Measurements from ENCODE around the gene PROP1. TPM values are rescaled to one million over a fixed set of nuclear protein-coding genes. Genes with fewer than 3 reads are reported as not detected.
"Not testable (repeated sequence)": the region's sequence is repeated elsewhere in the genome, so short reads cannot be mapped to it uniquely, and the experiment has no call there.

Gene PROP1
- not detected in 2 replicates for polyA plus RNA-seq (2013)

GRCh38 chr5:177995691-177996595 lies at the start of gene PROP1:
Gene PROP1, minus strand, starts transcription at chr5:177996242. Its CDS starts 309 bp downstream, at chr5:177995933.
- no peak within 1 kb of the TSS for H3K4ac ChIP-seq (ENCODE audit: low read depth, low read length)
- no peak within 1 kb of the TSS for H3K4me2 ChIP-seq (ENCODE audit: low read length)
- H3K9me3 ChIP-seq (ENCODE audit: insufficient read depth, low read depth, low read length): no peaks in the 10 kb centered on the region
- H3K14ac ChIP-seq (ENCODE audit: low read length): no peak within 1 kb of the TSS
- no peaks in the 10 kb centered on the region for H3K79me1 ChIP-seq (ENCODE audit: low read length)
- no peak within 1 kb of the TSS for H2AK5ac ChIP-seq (ENCODE audit: low read length)
- H2BK120ac ChIP-seq (ENCODE audit: insufficient read depth, low read length, poor library complexity): no peak within 1 kb of the TSS
- no peak within 1 kb of the TSS for H2AFZ ChIP-seq (ENCODE audit: insufficient read depth, low read length, poor library complexity)
- H2BK12ac ChIP-seq (ENCODE audit: low read length): no peak within 1 kb of the TSS
- no peak within 1 kb of the TSS for H3K23ac ChIP-seq (ENCODE audit: low read length)
- no peak within 1 kb of the TSS for H3K4me3 ChIP-seq (ENCODE audit: low read depth, low read length)
- H3K27me3 ChIP-seq (ENCODE audit: insufficient read depth, low read length): no peaks in the 10 kb centered on the region
- H3K18ac ChIP-seq (ENCODE audit: low read length): no peak within 1 kb of the TSS
- WGBS (ENCODE audit: extremely low coverage, insufficient coverage, insufficient read length): no CpG with 5 or more reads among the region's 23 CpGs
- no peaks in the 10 kb centered on the region for H3K79me2 ChIP-seq (ENCODE audit: control insufficient read depth, insufficient read depth, low read length, poor library complexity)
- no peaks in the 10 kb centered on the region for H3K4me1 ChIP-seq (ENCODE audit: control insufficient read depth in 1 of 2, insufficient read depth in 2 of 2, low read length in 2 of 2)
- H4K91ac ChIP-seq (ENCODE audit: low read depth, low read length): no peak within 1 kb of the TSS
- no peak within 1 kb of the TSS for H4K12ac ChIP-seq (ENCODE audit: low read depth, low read length)
- no peak within 1 kb of the TSS for H3K27ac ChIP-seq (ENCODE audit: low read depth, low read length)
- no peak within 1 kb of the TSS for H2BK5ac ChIP-seq (ENCODE audit: low read depth, low read length, poor library complexity)
- H3K36me3 ChIP-seq (ENCODE audit: control insufficient read depth in 1 of 2, insufficient read depth in 2 of 2, low read length in 2 of 2): no peaks in the 10 kb centered on the region
- DNase-seq: no peak
- H3K9ac ChIP-seq (ENCODE audit: low read length): no peak within 1 kb of the TSS
- no peak within 1 kb of the TSS for H4K8ac ChIP-seq (ENCODE audit: low read depth, low read length)

- WGBS (ENCODE audit: extremely low coverage, insufficient coverage, insufficient read length): no CpG with 5 or more reads among the region's 11 CpGs
- not testable (repeated sequence) for H3K4me3 ChIP-seq (ENCODE audit: low read depth, low read length); H3K27me3 ChIP-seq (ENCODE audit: insufficient read depth, low read length)
Observed at GRCh38 chr5:178019379-178020030, 23.5 kb upstream of the PROP1 start.

GRCh38 chr5:178012758-178013157 lies 16.7 kb upstream of the PROP1 start:
- H4K12ac ChIP-seq (ENCODE audit: low read depth, low read length); H3K79me1 ChIP-seq (ENCODE audit: low read length); H2BK120ac ChIP-seq (ENCODE audit: insufficient read depth, low read length, poor library complexity); H3K79me2 ChIP-seq (ENCODE audit: control insufficient read depth, insufficient read depth, low read length, poor library complexity); H3K9ac ChIP-seq (ENCODE audit: low read length); H3K14ac ChIP-seq (ENCODE audit: low read length); H3K4me1 ChIP-seq (ENCODE audit: control insufficient read depth in 1 of 2, insufficient read depth in 2 of 2, low read length in 2 of 2); DNase-seq; H2BK5ac ChIP-seq (ENCODE audit: low read depth, low read length, poor library complexity); H4K91ac ChIP-seq (ENCODE audit: low read depth, low read length); H3K23ac ChIP-seq (ENCODE audit: low read length); H3K4me2 ChIP-seq (ENCODE audit: low read length); H2AFZ ChIP-seq (ENCODE audit: insufficient read depth, low read length, poor library complexity); H2BK12ac ChIP-seq (ENCODE audit: low read length); H2AK5ac ChIP-seq (ENCODE audit: low read length); H4K8ac ChIP-seq (ENCODE audit: low read depth, low read length); H3K9me3 ChIP-seq (ENCODE audit: insufficient read depth, low read depth, low read length); H3K4ac ChIP-seq (ENCODE audit: low read depth, low read length); H3K4me3 ChIP-seq (ENCODE audit: low read depth, low read length); H3K27ac ChIP-seq (ENCODE audit: low read depth, low read length); H3K36me3 ChIP-seq (ENCODE audit: control insufficient read depth in 1 of 2, insufficient read depth in 2 of 2, low read length in 2 of 2); H3K18ac ChIP-seq (ENCODE audit: low read length); H3K27me3 ChIP-seq (ENCODE audit: insufficient read depth, low read length): not testable (repeated sequence)
- no CpG with 5 or more reads among the region's 2 CpGs for WGBS (ENCODE audit: extremely low coverage, insufficient coverage, insufficient read length)

More at GRCh38 chr5:178019379-178020030, 23.5 kb upstream of the PROP1 start:
- DNase-seq; H2BK12ac ChIP-seq (ENCODE audit: low read length); H4K8ac ChIP-seq (ENCODE audit: low read depth, low read length); H3K4me1 ChIP-seq (ENCODE audit: control insufficient read depth in 1 of 2, insufficient read depth in 2 of 2, low read length in 2 of 2); H3K9ac ChIP-seq (ENCODE audit: low read length); H3K14ac ChIP-seq (ENCODE audit: low read length); H4K91ac ChIP-seq (ENCODE audit: low read depth, low read length); H3K79me1 ChIP-seq (ENCODE audit: low read length); H3K27ac ChIP-seq (ENCODE audit: low read depth, low read length); H2BK5ac ChIP-seq (ENCODE audit: low read depth, low read length, poor library complexity); H3K4ac ChIP-seq (ENCODE audit: low read depth, low read length); H2BK120ac ChIP-seq (ENCODE audit: insufficient read depth, low read length, poor library complexity); H3K9me3 ChIP-seq (ENCODE audit: insufficient read depth, low read depth, low read length); H2AK5ac ChIP-seq (ENCODE audit: low read length); H3K36me3 ChIP-seq (ENCODE audit: control insufficient read depth in 1 of 2, insufficient read depth in 2 of 2, low read length in 2 of 2); H4K12ac ChIP-seq (ENCODE audit: low read depth, low read length); H3K18ac ChIP-seq (ENCODE audit: low read length); H2AFZ ChIP-seq (ENCODE audit: insufficient read depth, low read length, poor library complexity); H3K23ac ChIP-seq (ENCODE audit: low read length); H3K4me2 ChIP-seq (ENCODE audit: low read length); H3K79me2 ChIP-seq (ENCODE audit: control insufficient read depth, insufficient read depth, low read length, poor library complexity): not testable (repeated sequence)

GRCh38 chr5:178011816-178012554 lies 15.9 kb upstream of the PROP1 start:
- no CpG with 5 or more reads among the region's 4 CpGs for WGBS (ENCODE audit: extremely low coverage, insufficient coverage, insufficient read length)
- DNase-seq; H4K8ac ChIP-seq (ENCODE audit: low read depth, low read length); H3K4me2 ChIP-seq (ENCODE audit: low read length); H4K12ac ChIP-seq (ENCODE audit: low read depth, low read length); H3K79me2 ChIP-seq (ENCODE audit: control insufficient read depth, insufficient read depth, low read length, poor library complexity); H3K36me3 ChIP-seq (ENCODE audit: control insufficient read depth in 1 of 2, insufficient read depth in 2 of 2, low read length in 2 of 2); H3K23ac ChIP-seq (ENCODE audit: low read length); H3K9me3 ChIP-seq (ENCODE audit: insufficient read depth, low read depth, low read length); H3K27me3 ChIP-seq (ENCODE audit: insufficient read depth, low read length); H2AK5ac ChIP-seq (ENCODE audit: low read length); H3K14ac ChIP-seq (ENCODE audit: low read length); H2BK5ac ChIP-seq (ENCODE audit: low read depth, low read length, poor library complexity); H3K4ac ChIP-seq (ENCODE audit: low read depth, low read length); H3K4me3 ChIP-seq (ENCODE audit: low read depth, low read length); H3K18ac ChIP-seq (ENCODE audit: low read length); H4K91ac ChIP-seq (ENCODE audit: low read depth, low read length); H3K27ac ChIP-seq (ENCODE audit: low read depth, low read length); H3K9ac ChIP-seq (ENCODE audit: low read length); H2BK120ac ChIP-seq (ENCODE audit: insufficient read depth, low read length, poor library complexity); H3K79me1 ChIP-seq (ENCODE audit: low read length); H2AFZ ChIP-seq (ENCODE audit: insufficient read depth, low read length, poor library complexity); H2BK12ac ChIP-seq (ENCODE audit: low read length); H3K4me1 ChIP-seq (ENCODE audit: control insufficient read depth in 1 of 2, insufficient read depth in 2 of 2, low read length in 2 of 2): not testable (repeated sequence)

Measured in trophoblast cell (in vitro differentiated cells and primary cell).